Progenitor cell of endocrine pancreas (in vitro differentiated cells): Measurements from ENCODE around the gene ATF4. TPM values are rescaled to one million over a fixed set of nuclear protein-coding genes. Genes with fewer than 3 reads are reported as not detected.

Experiments used
- DNase-seq: peaks from one replicate; pipeline ENCODE4 v3.0.0; 2021; ENCODE audit warnings: low spot score; ENCODE audit not compliant: unreplicated experiment
- H3K27ac Mint-ChIP-seq: 2 replicates; pipeline ENCODE4 v1.8.0; 2021; ENCODE audit warnings: mild to moderate bottlenecking, moderate library complexity, mixed read lengths
- H3K27me3 Mint-ChIP-seq: 2 replicates; pipeline ENCODE4 v1.8.0; 2021; ENCODE audit warnings: mixed read lengths
- H3K36me3 Mint-ChIP-seq: 2 replicates; pipeline ENCODE4 v1.8.0; 2022; ENCODE audit warnings: mixed read lengths; ENCODE audit not compliant: insufficient read depth
- H3K4me1 Mint-ChIP-seq: 2 replicates; pipeline ENCODE4 v1.8.0; 2021; ENCODE audit warnings: low read depth, mixed read lengths
- H3K4me3 Mint-ChIP-seq: 2 replicates; pipeline ENCODE4 v1.8.0; 2021; ENCODE audit warnings: low read depth, mild to moderate bottlenecking, moderate library complexity, mixed read lengths
- H3K9me3 Mint-ChIP-seq: 2 replicates; pipeline ENCODE4 v1.8.0; 2021; ENCODE audit warnings: low read depth, mixed read lengths
- total RNA-seq: library from RNA; stranded (reverse); gene quantifications from 2 replicates; pipeline ENCODE4 v1.2.1, GENCODE V29; 2021
- TF ChIP-seq, protein P1 (sequence below): fragments of 200-600 bp; sonication (generic); IDR thresholded peaks from one replicate; pipeline ENCODE4 v1.5.0; 2021; ENCODE audit warnings: antibody characterized with exemption, mild to moderate bottlenecking; ENCODE audit not compliant: unreplicated experiment

ATF4 gene
- total RNA-seq, 1 donor from 2014 or later: 332 TPM

DNA sequence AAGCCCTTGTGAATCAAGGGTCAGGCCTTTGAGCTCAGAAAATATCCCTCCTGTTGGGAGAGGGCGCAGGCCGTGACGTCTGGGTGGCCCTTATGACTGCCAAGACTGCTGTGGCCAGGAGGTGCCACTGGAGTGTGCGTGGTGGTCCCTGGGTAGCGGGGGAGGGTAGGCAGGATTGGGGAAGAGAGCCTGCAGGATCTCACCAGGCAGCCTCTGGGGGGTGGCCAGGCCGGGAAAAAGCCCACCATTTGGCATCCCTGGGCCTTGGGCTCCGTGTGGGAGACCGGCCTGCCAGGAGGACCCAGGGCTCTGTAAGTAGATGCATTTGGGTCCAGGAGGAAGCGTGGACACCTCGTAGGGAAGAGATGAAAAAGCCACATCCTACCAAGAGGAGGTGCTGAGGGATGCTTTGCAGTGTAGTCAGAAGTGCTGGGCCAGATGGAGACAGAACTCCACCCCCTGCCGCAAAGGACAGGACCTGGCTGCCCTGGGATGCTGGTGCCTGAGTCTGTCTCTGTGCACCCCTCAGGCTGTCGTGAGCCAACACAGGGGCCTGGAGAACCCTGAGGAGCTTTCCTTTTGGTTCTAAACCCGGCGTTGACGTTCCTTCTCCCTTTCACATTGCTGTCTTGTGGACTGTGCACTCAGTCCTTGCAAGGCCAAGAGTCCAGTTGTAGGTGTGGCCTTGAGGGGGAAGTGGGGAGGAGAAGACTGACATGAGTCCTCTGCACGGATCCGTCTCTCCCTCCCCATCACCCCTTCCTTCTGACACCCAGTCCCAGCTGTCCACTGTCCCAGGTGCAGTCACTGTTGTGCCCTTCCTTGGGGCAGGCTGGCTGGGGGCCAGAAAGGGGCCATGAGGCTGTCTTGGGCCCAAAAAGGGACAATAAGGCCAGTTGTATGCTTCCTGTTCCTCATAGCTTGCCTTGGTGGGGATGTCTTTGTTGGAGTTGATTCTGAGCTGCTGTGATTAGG is 31.0 kb upstream of the ATF4 start:
- Mint-ChIP-seq H3K4me3 (no peak overlapping the region), H3K4me1 (no peaks in the 10 kb centered on the region), H3K36me3 (peaks cover 6% of the 10 kb centered on the region), H3K27ac (no peak overlapping the region), H3K9me3 (no peaks in the 10 kb centered on the region), H3K27me3 (no peaks in the 10 kb centered on the region)
- TF ChIP-seq, protein P1, sequence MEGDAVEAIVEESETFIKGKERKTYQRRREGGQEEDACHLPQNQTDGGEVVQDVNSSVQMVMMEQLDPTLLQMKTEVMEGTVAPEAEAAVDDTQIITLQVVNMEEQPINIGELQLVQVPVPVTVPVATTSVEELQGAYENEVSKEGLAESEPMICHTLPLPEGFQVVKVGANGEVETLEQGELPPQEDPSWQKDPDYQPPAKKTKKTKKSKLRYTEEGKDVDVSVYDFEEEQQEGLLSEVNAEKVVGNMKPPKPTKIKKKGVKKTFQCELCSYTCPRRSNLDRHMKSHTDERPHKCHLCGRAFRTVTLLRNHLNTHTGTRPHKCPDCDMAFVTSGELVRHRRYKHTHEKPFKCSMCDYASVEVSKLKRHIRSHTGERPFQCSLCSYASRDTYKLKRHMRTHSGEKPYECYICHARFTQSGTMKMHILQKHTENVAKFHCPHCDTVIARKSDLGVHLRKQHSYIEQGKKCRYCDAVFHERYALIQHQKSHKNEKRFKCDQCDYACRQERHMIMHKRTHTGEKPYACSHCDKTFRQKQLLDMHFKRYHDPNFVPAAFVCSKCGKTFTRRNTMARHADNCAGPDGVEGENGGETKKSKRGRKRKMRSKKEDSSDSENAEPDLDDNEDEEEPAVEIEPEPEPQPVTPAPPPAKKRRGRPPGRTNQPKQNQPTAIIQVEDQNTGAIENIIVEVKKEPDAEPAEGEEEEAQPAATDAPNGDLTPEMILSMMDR: no peak
- no peak for DNase-seq

DNA sequence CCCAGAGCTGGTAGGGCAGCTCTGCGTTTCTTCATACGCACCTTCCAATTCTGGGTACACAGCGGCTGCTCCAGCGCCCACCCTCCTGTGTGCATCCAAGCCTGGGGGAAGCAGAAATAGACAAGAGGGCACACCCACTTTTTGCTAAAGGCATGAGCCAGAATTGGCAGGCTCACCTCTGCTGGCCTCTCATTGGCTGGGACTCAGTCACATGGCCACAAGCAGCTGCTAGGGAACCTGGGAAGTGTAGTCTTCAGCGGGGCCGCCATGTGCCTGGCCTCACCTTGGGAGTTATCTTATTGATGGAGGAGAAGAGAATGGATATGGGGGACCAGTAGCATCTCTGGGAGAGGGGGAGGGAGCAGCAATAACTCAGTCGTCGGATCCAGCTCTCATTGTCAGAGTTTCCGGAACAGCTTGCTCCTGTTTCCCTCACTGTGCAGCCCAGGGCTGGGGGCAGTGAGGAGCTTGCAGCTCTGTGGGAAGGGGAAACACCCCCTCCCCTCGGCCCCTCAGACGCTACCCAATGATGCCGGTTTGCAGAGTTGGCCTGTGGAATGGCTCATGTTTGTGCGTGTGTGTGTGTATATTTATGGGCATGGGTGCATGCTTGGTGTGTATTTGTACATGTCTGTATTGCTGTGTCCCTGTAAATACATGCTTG is 30.1 kb upstream of the ATF4 start:
- Mint-ChIP-seq H3K36me3 (peaks cover 6% of the 10 kb centered on the region), H3K27me3 (no peaks in the 10 kb centered on the region), H3K4me3 (no peak overlapping the region), H3K27ac (peak overlapping the region; percentile 55), H3K4me1 (no peaks in the 10 kb centered on the region), H3K9me3 (no peaks in the 10 kb centered on the region)
- no peak for DNase-seq
- TF ChIP-seq, protein P1: no peak

DNA sequence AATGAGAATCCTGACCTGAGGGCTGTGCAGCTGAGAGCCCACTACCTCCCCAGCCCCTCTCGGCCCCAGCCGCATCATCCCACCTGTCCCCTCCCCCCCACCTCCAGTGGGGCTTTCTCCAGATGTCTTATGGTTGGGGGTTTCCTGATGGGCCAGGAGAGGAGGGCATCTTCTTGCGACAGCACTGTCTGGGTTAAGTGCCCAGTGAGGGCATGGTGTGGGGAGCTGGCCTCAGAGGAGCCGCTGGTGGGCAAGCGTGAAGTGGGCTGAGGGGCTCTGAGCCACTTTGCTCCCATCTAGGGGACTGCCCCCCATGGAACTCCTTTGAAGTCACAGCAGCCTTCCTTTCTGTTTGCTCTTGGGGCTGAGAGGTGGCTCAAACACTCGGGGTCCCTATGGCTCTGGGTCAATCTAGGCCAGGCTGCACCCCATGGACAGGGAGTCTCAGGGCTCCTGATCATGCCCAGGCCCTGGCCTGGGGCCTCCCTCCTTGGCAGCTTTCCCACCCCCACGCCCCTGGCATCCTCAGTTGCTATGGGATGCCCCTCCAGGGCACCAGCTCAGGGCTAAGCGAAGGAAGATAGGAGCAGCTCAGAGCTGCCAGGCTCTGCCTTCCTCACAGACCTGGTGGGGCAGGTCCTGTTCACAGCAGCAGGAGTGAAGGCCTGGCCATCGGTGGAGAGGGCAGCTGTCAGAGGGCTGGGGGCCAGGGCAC is 29.2 kb upstream of the ATF4 start:
- Mint-ChIP-seq H3K27me3 (no peaks in the 10 kb centered on the region), H3K27ac (no peak overlapping the region), H3K36me3 (peaks cover 6% of the 10 kb centered on the region), H3K9me3 (no peaks in the 10 kb centered on the region), H3K4me3 (no peak overlapping the region), H3K4me1 (no peaks in the 10 kb centered on the region)
- no peak for DNase-seq
- TF ChIP-seq, protein P1: no peak

DNA sequence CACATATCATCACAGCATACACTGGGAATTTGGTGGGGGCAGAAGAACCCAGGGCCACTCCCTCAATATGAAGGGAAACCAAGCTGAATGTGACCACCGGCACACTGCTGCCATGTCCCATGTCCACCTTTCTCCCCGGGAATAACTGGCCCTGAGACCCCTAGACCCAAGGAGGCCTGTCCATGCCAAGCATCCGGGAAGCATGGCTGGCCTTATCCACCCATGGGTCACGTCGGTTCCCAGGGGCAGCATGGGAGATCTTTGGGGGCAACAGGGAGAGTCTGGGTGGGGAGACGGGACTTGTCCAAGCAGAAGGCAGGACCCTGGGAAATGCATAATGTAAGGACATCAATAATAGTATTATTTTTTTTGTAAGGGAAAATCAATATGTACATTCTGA is 28.7 kb upstream of the ATF4 start:
- DNase-seq: no peak
- Mint-ChIP-seq H3K27me3 (no peaks in the 10 kb centered on the region), H3K27ac (no peak overlapping the region), H3K4me1 (no peaks in the 10 kb centered on the region), H3K9me3 (no peaks in the 10 kb centered on the region), H3K4me3 (no peak overlapping the region), H3K36me3 (peaks cover 6% of the 10 kb centered on the region)
- TF ChIP-seq, protein P1: no peak

DNA sequence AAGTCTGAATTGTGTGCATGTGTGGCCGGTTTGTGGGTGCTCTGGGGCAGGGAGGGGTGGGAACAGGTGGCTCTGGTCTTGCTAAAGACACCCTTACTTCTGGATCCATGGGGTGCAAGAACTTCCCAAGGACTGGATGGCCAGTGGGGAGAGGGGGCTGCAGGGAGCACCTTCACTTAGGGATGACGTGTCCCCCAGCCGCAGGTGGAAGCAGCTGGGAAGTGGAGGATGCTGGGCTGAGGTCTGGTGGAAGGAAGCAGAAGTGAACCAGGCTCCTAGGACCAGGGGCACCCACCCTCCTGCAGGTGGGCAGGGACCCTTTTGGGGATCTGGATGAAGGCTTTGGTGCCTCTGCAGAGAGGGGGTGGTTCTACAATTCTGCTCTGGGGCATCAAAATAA is 28.2 kb upstream of the ATF4 start:
- Mint-ChIP-seq H3K36me3 (peaks cover 6% of the 10 kb centered on the region), H3K9me3 (no peaks in the 10 kb centered on the region), H3K4me3 (no peak overlapping the region), H3K27ac (no peak overlapping the region), H3K27me3 (no peaks in the 10 kb centered on the region), H3K4me1 (no peaks in the 10 kb centered on the region)
- TF ChIP-seq, protein P1: no peak
- no peak for DNase-seq
